ENCODE measurements around the gene RRAGA.
"Not testable (repeated sequence)": the region's sequence is repeated elsewhere in the genome, so short reads cannot be mapped to it uniquely, and the experiment has no call there.

RRAGA gene

GRCh38 chr9:19074229-19074628 is 25.0 kb downstream of the RRAGA start:
- H3K4me3 ChIP-seq: no peak overlapping the region
- H3K27ac ChIP-seq: no peak overlapping the region

- Histone ChIP-seq H3K27ac (no peak overlapping the region), H3K4me3 (no peak overlapping the region)
Measured at GRCh38 chr9:19074836-19075235, 25.6 kb downstream of the RRAGA start.

- H3K27ac ChIP-seq: no peak overlapping the region
- H3K4me3 ChIP-seq: no peak overlapping the region
Measured at GRCh38 chr9:19085295-19085694, 36.1 kb downstream of the RRAGA start.

GRCh38 chr9:19087106-19088000 is 38.1 kb downstream of the RRAGA start:
- H3K27ac ChIP-seq: no peak overlapping the region
- no peak overlapping the region for H3K4me3 ChIP-seq

GRCh38 chr9:19097431-19097830 is 48.2 kb downstream of the RRAGA start:
- H3K27ac ChIP-seq, H3K4me3 ChIP-seq: not testable (repeated sequence)

Measured in skin epidermis (tissue), 12 donors.